Left forelimb (tissue), 1 donor: ENCODE measurements around the gene GGT7.
"Not testable (repeated sequence)": the region's sequence is repeated elsewhere in the genome, so short reads cannot be mapped to it uniquely, and the experiment has no call there.

Experiments
- DNase-seq: peaks from one replicate; pipeline ENCODE4 v3.0.0-alpha.2; 2018; ENCODE audit warnings: low spot score

Gene GGT7, protein sequence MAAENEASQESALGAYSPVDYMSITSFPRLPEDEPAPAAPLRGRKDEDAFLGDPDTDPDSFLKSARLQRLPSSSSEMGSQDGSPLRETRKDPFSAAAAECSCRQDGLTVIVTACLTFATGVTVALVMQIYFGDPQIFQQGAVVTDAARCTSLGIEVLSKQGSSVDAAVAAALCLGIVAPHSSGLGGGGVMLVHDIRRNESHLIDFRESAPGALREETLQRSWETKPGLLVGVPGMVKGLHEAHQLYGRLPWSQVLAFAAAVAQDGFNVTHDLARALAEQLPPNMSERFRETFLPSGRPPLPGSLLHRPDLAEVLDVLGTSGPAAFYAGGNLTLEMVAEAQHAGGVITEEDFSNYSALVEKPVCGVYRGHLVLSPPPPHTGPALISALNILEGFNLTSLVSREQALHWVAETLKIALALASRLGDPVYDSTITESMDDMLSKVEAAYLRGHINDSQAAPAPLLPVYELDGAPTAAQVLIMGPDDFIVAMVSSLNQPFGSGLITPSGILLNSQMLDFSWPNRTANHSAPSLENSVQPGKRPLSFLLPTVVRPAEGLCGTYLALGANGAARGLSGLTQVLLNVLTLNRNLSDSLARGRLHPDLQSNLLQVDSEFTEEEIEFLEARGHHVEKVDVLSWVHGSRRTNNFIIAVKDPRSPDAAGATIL

DNA sequence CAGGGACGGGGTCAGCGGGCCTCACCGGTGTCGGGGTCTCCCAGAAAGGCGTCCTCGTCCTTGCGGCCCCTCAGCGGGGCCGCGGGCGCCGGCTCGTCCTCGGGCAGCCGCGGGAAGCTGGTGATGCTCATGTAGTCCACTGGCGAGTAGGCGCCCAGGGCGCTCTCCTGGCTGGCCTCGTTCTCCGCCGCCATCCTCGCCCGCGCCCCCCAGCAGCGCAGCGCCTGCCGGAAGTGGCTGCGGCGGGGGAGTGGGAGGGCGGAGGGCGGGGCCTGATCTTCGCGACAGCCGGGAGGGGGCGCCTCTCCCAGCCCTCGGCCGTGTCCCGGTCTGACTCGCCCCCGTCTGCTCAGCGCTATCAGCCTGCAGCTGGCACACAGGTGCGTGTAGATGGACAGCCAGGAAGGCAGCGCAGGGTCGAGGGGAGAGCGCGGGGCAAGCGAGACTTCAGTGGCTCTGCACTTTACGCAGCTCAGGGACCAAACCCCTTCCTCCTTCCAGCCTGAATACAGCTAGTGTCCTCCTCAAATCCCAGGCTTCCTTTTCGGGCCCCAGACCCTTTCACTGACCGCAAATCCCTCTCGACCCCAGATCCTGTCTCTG lies at the start of gene GGT7:
GGT7 (minus strand) TSS at position 235 of the 603 bp plus-strand sequence; CDS start at position 194, 41 bp downstream.
- peak; percentile 85 for DNase-seq

- DNase-seq, result no peak
Observed at GRCh38 chr20:34921436-34921835, 48.8 kb upstream of the GGT7 start.

DNA sequence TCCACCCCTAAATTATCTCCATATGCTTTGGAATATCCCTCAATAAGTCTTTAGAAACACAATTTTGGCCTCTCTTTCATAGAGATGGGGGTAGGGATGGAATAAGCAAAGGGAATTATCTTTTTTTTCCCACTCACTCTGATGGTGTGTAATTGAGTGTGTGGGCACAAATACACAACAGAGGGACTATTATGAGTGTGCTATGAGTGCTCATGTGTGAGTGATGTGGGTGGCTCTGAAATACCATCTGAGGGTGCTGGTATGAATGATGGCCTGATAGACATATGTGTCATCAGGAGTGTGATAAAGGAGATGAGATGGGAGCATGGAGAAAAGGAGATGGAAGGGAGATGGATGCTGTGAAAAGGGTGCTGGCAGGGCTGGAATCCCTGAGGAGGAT lies 47.4 kb upstream of the GGT7 start:
- DNase-seq, result no peak

DNA sequence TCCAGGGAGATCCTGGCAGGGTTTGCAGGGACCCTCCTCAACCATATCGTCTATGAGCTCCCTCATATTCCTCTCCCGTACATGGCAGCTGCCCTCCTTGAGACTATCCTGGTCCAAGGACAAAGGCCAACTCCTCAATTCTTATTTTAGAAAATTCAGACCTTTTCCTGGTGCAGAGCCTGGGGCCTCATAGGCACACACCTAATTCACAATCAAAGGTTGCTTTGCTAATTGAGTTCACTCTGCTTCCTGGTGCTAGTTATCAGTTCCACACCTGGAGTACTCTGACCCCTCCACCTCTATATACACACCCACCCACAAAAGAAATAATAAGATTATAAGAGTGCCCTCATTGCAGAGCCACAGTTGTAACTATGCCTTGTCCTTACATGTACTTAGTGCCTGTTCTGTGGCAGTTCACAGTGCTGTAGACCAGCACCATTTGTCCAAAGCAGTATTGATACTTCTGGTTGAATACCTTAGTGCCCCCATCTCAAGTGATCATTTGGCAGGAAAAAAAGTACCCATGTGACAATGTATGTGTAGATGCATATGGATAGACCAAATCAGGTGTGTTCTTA lies 44.2 kb upstream of the GGT7 start:
- no peak for DNase-seq

- DNase-seq, result no peak
Observed at GRCh38 chr20:34915749-34916455, 43.2 kb upstream of the GGT7 start.

DNA sequence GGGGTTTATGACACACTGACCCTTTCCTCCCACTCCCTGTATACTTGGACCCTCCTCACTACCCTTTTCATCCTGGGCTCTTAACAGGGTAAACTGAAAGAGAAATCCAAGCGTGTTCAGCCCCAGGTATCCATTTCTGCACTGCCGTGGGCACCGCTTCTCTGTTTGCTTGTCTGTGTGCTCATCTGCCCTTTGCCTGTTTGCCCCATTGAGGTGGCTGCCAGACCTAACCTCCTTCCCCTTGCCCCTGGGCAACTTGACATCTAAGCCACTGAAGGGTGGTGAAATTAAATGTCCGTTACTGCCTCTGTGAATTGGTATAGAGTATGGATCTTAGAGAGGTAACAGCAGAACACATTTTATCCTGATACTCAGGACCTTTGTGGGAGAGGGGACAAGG lies 42.5 kb upstream of the GGT7 start:
- no peak for DNase-seq

- no peak for DNase-seq
Observed at GRCh38 chr20:34907616-34908469, 35.2 kb upstream of the GGT7 start.

- no peak for DNase-seq
Observed at GRCh38 chr20:34904202-34904621, 31.6 kb upstream of the GGT7 start.

DNA sequence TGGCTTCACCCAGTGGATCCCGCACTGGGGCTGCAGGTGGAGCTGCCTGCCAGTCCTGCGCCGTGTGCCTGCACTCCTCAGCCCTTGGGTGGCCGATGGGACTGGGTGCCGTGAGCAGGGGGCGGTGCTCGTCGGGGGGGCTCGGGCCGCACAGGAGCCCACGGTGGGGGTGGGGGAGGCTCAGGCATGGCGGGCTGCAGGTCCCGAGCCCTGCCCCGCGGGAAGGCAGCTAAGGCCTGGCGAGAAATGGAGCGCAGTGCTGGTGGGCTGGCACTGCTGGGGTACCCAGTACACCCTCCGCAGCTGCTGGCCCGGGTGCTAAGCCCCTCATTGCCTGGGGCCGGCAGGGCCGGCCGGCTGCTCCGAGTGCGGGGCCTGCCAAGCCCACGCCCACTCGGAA lies 26.1 kb upstream of the GGT7 start:
- not testable (repeated sequence) for DNase-seq

- not testable (repeated sequence) for DNase-seq
Observed at GRCh38 chr20:34898129-34898528, 25.5 kb upstream of the GGT7 start.

DNA sequence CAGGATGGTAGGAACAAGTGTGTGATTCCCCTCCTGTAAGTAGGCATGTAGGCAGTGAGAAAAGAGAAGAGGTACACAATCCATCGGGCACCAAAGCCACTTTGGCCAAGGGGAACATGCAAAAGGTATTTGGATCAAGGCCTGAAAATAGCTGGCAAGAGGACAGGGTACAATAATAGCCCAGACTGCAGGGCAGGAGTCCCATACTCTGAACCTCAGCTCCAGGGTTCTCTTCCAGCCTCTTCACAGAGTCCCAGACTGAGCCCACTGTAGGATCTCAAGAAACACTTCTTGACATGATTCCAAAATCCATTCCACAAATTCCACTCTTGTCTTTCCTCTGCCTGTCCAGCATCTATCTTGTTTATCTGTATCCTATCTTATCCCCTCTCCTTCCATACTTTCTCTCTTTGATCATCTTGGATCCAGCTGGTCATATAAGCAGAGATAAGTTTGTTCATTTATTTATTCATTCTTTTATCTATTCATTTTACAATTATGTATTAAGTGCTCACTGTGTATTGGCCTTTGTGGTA lies 23.5 kb upstream of the GGT7 start:
- DNase-seq, result no peak

GRCh38 chr20:34895465-34895864 lies 22.8 kb upstream of the GGT7 start:
- no peak for DNase-seq

DNA sequence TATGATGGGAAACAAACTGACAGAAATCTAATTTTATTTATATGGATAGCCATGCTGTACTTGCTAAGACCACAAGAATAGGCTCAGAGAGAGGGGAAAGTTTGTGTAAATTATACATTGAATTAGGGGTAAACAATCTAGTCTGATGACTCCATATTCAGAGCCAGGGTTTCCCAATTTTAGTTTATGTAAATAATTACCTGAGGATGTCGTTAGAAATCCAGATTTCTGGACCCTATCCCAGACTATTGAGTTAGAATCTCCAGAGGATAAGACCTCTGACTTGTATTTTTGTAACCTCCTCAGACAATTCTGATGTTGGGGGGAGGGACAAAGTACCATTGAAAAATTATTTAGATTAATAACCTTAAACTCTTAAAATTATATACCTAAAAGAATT lies 22.1 kb upstream of the GGT7 start:
- DNase-seq, result no peak

DNA sequence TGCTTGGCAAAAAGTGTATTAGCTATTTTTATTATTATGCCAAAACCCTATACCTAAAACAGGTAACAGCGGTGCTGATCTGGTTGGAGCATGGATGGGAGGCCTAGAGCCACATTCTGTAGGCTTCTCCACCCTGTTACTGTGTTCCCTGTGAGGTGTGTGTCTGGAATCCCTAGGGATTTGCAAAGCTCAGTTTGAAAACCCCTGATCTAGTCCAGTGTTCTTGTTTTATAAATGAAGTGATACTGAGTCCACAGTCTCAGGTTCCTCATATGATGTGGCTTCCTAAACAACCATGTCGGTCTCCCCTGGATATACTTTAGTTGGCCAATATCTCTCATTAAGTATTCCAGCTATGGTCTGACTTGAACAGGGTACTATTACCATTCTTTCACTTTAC lies 20.0 kb upstream of the GGT7 start:
- no peak for DNase-seq

DNA sequence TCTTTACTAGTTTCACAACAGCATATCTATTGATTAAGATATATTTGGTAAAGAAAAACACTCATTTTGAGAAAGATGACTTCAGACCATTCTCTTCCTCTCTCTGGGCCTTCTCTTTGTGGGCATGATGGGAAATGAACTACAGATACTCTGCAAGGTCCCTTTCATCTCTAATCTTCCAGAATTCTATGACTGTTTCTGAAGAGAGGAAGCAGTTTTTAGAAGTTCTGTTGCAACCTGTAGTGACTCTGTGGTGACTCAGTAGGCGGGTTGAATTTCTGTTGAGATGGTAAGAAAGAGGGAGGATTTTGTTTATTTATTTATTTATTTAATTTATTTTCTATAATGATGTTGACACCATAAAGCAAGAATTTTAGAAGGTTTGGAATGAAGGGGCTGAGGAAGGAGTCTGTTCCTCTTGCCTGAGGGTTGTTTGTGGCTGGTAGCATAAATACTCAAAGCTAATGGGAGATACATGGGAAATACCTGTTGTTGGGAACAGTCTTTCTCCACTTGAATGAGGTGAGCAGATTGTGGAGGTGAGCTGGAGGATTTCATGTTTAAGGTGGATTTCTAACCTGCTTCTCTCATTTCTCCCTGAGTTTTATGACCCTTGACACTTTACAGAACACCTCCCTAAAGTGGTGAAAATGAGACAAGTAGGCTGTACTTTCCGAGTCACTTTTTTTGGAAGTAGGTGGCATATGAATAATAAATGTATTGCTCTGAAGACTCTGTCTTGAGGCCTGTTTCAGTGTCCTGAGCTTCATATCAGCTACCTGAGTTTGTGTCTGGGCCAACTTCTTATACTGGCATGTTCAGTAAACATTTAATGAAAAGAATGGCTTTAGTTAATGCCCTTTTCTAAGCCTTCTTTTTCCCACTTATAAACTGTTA lies 18.8 kb upstream of the GGT7 start:
- DNase-seq, result no peak

DNA sequence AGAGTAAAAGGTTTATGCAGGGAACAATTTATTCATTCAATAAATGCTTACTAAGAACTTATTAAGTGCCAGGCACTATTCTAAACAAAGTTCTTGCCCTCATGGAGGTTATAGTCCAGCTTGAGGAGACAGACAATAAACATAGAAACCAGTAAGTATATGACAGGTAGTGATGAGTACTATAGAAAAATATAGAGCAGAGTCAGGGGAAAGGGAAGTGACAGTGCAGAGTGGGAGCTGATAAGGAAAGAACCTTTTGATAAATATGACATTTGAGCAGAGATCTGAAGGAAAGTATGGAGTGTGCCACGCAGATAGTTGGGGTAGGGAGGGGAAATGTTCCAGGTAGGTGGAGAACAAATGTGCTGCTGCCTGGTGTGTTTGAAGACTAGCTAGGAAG lies 15.8 kb upstream of the GGT7 start:
- no peak for DNase-seq

GRCh38 chr20:34887023-34887422 lies 14.4 kb upstream of the GGT7 start:
- no peak for DNase-seq

DNA sequence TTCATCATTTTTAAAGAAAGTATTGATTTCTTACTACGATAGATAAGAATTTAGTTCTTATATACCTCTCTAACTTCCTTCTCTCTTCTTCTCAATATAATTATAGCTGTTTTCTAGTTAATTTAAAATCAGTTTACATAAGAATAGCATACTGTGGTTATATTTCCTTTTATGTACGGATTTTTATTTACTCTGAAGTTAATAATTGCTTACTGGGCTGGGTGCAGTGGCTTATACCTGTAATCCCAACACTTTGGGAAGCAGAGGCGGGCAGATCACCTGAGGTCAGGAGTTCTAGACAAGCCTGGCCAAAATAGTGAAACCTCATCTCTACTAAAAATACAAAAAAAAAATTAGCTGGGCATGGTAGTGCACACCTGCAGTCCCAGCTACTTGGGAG lies 13.5 kb upstream of the GGT7 start:
- DNase-seq, result no peak

DNA sequence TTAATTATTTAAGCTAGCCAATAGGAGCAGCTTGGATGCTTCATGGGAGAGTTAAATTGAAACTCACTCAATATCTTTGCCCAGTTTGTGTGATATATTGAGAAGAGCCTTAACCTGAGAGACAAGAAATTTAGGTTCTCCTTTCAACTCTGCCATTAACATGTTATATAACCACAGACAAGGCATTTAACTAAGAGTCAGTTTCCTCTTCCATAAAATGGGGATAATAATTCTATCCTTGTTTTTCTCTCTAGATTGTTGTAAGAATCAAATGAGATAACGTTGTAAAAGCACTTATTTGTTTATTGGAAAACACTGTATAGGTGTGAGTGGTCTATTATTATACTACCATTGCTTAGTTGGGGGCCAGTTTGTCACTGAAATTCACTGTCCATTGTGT lies 11.6 kb upstream of the GGT7 start:
- no peak for DNase-seq

GRCh38 chr20:34883809-34884208 lies 11.2 kb upstream of the GGT7 start:
- no peak for DNase-seq
